CD4-positive, alpha-beta T cell (primary cell): Measurements from ENCODE around the gene ARID4B. TPM values are rescaled to one million over a fixed set of nuclear protein-coding genes. Genes with fewer than 3 reads are reported as not detected.
A peak's percentile ranks its signal among the peaks of the same experiment; 100 is the strongest.
"Not testable (repeated sequence)": the region's sequence is repeated elsewhere in the genome, so short reads cannot be mapped to it uniquely, and the experiment has no call there.

Source experiments
- ATAC-seq: fragments of 200-7000 bp; cut with Tn5 transposase; one replicate; pipeline ENCODE4 v1.10.0; 2022; ENCODE audit warnings: mild to moderate bottlenecking; ENCODE audit not compliant: poor library complexity
- CTCF ChIA-PET: fragments of 350-600 bp; sonication (Branson Sonifier 250); formaldehyde crosslinking; loops from one replicate; lab custom pipeline; 2021; ENCODE audit warnings: antibody characterized with exemption, inconsistent platforms; lab: Charles Lee
- POLR2A ChIA-PET: fragments of 350-600 bp; sonication (Branson Sonifier 250); formaldehyde crosslinking; loops from one replicate; lab custom pipeline; 2021; ENCODE audit warnings: antibody characterized with exemption, inconsistent platforms; lab: Charles Lee
- DNase-seq, 14 experiments: peaks; one replicate each; pipeline ENCODE4 v3.0.0-alpha.2; 2013 to 2020; ENCODE audit warnings: mixed read lengths in 2 of 14
- H3K27ac ChIP-seq, 2 donors: one replicate each; pipeline versions ENCODE4 v1.5.1 to v1.7.0; 2013; ENCODE audit warnings: low read length in 2 of 2, low read depth in 1 of 2, mild to moderate bottlenecking in 1 of 2
- H3K27me3 ChIP-seq, 2 experiments: 1 replicate in 1 of 2; 2 replicates in 1 of 2; pipeline versions ENCODE4 v1.6.1 to v1.7.0; 2013; ENCODE audit warnings: low read length in 2 of 2, control low read depth in 1 of 2, mild to moderate bottlenecking in 1 of 2, moderate library complexity in 1 of 2; ENCODE audit not compliant: insufficient read depth in 2 of 2, control insufficient read depth in 1 of 2
- H3K36me3 ChIP-seq: one replicate; pipeline ENCODE4 v1.6.1; 2013; ENCODE audit warnings: low read length, control low read depth; ENCODE audit not compliant: insufficient read depth
- H3K4me1 ChIP-seq: one replicate; pipeline ENCODE4 v1.6.1; 2013; ENCODE audit warnings: low read length, control low read depth; ENCODE audit not compliant: insufficient read depth
- H3K4me3 ChIP-seq: one replicate; pipeline ENCODE4 v1.5.1; 2013; ENCODE audit warnings: mild to moderate bottlenecking, low read length, moderate library complexity
- H3K9me3 ChIP-seq, 2 experiments: 1 replicate in 1 of 2; 2 replicates in 1 of 2; pipeline versions ENCODE4 v1.6.1 to v1.7.0; 2013; ENCODE audit warnings: low read length in 2 of 2, mild to moderate bottlenecking in 2 of 2, control low read depth in 1 of 2, moderate library complexity in 1 of 2; ENCODE audit not compliant: control insufficient read depth in 1 of 2, insufficient read depth in 1 of 2
- H3K27ac Mint-ChIP-seq: one replicate; pipeline ENCODE4 v1.8.0; 2020; ENCODE audit warnings: mixed read lengths
- H3K27me3 Mint-ChIP-seq: one replicate; pipeline ENCODE4 v1.8.0; 2021; ENCODE audit warnings: mixed read lengths
- H3K36me3 Mint-ChIP-seq: one replicate; pipeline ENCODE4 v1.8.0; 2021; ENCODE audit warnings: low read depth, mixed read lengths
- H3K4me1 Mint-ChIP-seq: one replicate; pipeline ENCODE4 v1.8.0; 2021; ENCODE audit warnings: low read depth, mixed read lengths
- H3K4me3 Mint-ChIP-seq: one replicate; pipeline ENCODE4 v1.8.0; 2020; ENCODE audit warnings: mild to moderate bottlenecking, mixed read lengths
- H3K9me3 Mint-ChIP-seq: one replicate; pipeline ENCODE4 v1.8.0; 2020; ENCODE audit warnings: mixed read lengths
- intact Hi-C, 2 experiments: fragments of 100-400 bp; cut with DNase I in 1 of 2; cut with micrococcal nuclease in 1 of 2; formaldehyde crosslinking; loops; one replicate each; pipeline versions ENCODE4 v1.15.1 to v1.9.0; 2023 to 2025; cut with DNase I, micrococcal nuclease
- total RNA-seq, 174 experiments: library from RNA in 2 of 174; stranded (reverse) in 2 of 174; gene quantifications; one replicate each; pipeline ENCODE4 v1.2.3 and lab custom pipeline; 2021 to 2026
- TF ChIP-seq, protein P1 (sequence below): fragments of 200-600 bp; IDR thresholded peaks from one replicate; pipeline ENCODE4 v1.8.0; 2022; ENCODE audit warnings: antibody characterized with exemption, mild to moderate bottlenecking

The ARID4B gene
- total RNA-seq, 2 experiments from 2014 or later, result 127 to 130 TPM

DNA sequence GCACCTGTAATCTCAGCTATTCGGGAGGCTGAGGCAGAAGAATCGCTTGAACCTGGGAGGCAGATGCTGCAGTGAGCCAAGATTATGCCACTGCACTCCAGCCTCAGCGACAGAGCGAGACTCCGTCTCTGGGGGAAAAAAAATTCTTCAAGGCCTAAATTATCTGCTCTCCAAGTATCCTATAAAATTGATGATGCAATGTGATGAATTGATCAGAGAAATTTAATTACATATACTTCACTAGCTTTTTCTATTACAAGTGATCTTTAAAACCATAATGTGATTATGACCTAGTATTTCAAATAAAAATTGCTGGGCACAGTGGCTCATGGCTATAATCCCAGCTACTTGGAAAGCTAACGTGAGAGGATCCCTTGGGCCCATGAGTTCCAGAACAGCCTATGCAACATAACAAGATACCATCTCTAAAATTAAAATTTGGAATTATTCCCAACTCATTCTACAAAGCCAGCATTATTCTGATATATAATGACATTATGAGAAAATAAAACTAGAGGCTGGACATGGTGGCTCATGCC, 43.7 kb downstream of the ARID4B start:
- ChIA-PET CTCF (no interaction called here), POLR2A (interaction anchor here (1.8 kb wide), 1 partner anchor 44 kb away, joined by 3 read pairs; the partner anchor contains the start of gene GGPS1)
- H3K36me3 ChIP-seq, result peaks cover 2% of the 10 kb centered on the region
- no peaks in the 10 kb centered on the region for H3K9me3 Mint-ChIP-seq
- peaks cover 82% of the 10 kb centered on the region for H3K4me1 Mint-ChIP-seq
- ATAC-seq (no peak), DNase-seq (no peak)
- peaks cover 23% of the 10 kb centered on the region for H3K36me3 Mint-ChIP-seq
- H3K4me3 ChIP-seq, result no peak overlapping the region
- TF ChIP-seq, protein P1, sequence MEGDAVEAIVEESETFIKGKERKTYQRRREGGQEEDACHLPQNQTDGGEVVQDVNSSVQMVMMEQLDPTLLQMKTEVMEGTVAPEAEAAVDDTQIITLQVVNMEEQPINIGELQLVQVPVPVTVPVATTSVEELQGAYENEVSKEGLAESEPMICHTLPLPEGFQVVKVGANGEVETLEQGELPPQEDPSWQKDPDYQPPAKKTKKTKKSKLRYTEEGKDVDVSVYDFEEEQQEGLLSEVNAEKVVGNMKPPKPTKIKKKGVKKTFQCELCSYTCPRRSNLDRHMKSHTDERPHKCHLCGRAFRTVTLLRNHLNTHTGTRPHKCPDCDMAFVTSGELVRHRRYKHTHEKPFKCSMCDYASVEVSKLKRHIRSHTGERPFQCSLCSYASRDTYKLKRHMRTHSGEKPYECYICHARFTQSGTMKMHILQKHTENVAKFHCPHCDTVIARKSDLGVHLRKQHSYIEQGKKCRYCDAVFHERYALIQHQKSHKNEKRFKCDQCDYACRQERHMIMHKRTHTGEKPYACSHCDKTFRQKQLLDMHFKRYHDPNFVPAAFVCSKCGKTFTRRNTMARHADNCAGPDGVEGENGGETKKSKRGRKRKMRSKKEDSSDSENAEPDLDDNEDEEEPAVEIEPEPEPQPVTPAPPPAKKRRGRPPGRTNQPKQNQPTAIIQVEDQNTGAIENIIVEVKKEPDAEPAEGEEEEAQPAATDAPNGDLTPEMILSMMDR, result no peak
- H3K27me3 ChIP-seq, result no peaks in the 10 kb centered on the region
- H3K4me3 Mint-ChIP-seq, result no peak overlapping the region
- peaks cover 48% of the 10 kb centered on the region for H3K4me1 ChIP-seq
- peaks cover 0 to 4% of the 10 kb centered on the region in 2 experiments for H3K9me3 ChIP-seq
- H3K27ac ChIP-seq, result no peak overlapping the region
- no peaks in the 10 kb centered on the region for H3K27me3 Mint-ChIP-seq
- H3K27ac Mint-ChIP-seq, result no peak overlapping the region
- intact Hi-C loops, result no loop called here

DNA sequence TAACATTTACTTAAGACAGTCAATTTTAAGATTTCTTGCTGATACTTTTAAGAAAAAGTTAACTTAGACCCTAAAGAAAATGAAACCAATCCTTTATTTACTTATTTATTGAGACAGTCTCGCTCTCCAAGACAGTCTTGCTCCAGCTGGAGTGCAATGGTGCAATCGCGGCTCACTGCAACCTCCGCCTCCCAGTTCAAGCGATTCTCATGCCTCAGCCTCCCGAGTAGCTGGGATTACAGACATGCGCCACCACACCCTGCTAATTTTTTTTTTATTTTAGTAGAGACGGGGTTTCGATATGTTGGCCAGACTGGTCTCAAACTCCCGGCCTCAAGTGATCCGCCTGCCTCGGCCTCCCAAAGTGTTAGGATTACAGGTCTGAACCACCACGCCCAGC, 44.3 kb downstream of the ARID4B start:
- not testable (repeated sequence) for H3K27me3 ChIP-seq, H3K9me3 Mint-ChIP-seq

DNA sequence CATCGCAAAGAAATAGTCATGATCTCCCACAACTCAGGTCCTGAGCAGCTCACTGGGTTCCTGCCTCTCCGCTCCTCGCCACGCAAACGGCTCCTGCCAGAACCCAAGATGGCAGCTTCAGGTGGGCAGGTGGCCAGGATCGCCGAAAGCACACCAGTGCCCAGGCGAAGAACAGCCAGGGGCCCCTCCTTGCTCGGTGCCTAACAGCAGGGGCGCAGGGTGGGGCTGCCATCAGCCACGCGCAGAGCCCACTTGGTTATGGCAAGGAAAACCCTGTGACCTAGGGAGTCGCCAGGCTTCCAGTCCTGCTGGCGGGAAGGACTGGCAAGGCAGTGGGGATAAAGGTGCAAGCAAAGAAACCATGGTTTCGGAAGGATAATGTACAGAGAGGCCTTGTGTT, 47.5 kb downstream of the ARID4B start:
- POLR2A ChIA-PET, result no interaction called here
- Histone ChIP-seq H3K27me3 (no peaks in the 10 kb centered on the region), H3K4me3 (no peak overlapping the region), H3K27ac (no peak overlapping the region), H3K9me3 (peaks cover 0 to 4% of the 10 kb centered on the region in 2 experiments), H3K36me3 (no peaks in the 10 kb centered on the region), H3K4me1 (peaks cover 56% of the 10 kb centered on the region)
- intact Hi-C loops, result no loop called here
- H3K4me3 Mint-ChIP-seq, result no peak overlapping the region
- ATAC-seq, result no peak
- no peak for DNase-seq
- H3K27ac Mint-ChIP-seq, result peak overlapping the region; percentile 12
- H3K36me3 Mint-ChIP-seq, result peaks cover 9% of the 10 kb centered on the region
- TF ChIP-seq, protein P1, result no peak
- CTCF ChIA-PET, result interaction anchor here (1.4 kb wide), 1 partner anchor 27 kb away, joined by 3 read pairs; no protein-coding TSS in a partner anchor
- no peaks in the 10 kb centered on the region for H3K9me3 Mint-ChIP-seq
- H3K4me1 Mint-ChIP-seq, result peaks cover 80% of the 10 kb centered on the region
- no peaks in the 10 kb centered on the region for H3K27me3 Mint-ChIP-seq

More for the DNA sequence above, 44.3 kb downstream of the ARID4B start:
- H3K9me3 ChIP-seq, H3K27ac ChIP-seq, intact Hi-C loops, H3K4me3 Mint-ChIP-seq, H3K27ac Mint-ChIP-seq, DNase-seq, H3K4me3 ChIP-seq, H3K36me3 ChIP-seq, H3K27me3 Mint-ChIP-seq, ATAC-seq: not testable (repeated sequence)
- H3K4me1 ChIP-seq, result peaks cover 52% of the 10 kb centered on the region
- H3K4me1 Mint-ChIP-seq, result peaks cover 84% of the 10 kb centered on the region
- ChIA-PET POLR2A (interaction anchor here (1.8 kb wide), 1 partner anchor 45 kb away, joined by 3 read pairs; the partner anchor contains the start of gene GGPS1), CTCF (interaction anchor here (1.0 kb wide), 1 partner anchor 13 kb away, joined by 3 read pairs; no protein-coding TSS in a partner anchor)
- peaks cover 21% of the 10 kb centered on the region for H3K36me3 Mint-ChIP-seq
